ENCODE measurements around the gene DYNLT5.
"Not testable (repeated sequence)": the region's sequence is repeated elsewhere in the genome, so short reads cannot be mapped to it uniquely, and the experiment has no call there.

DYNLT5 gene

GRCh38 chr1:66791621-66792610 is 39.7 kb downstream of the DYNLT5 start:
- DNase-seq: no peak

DNA sequence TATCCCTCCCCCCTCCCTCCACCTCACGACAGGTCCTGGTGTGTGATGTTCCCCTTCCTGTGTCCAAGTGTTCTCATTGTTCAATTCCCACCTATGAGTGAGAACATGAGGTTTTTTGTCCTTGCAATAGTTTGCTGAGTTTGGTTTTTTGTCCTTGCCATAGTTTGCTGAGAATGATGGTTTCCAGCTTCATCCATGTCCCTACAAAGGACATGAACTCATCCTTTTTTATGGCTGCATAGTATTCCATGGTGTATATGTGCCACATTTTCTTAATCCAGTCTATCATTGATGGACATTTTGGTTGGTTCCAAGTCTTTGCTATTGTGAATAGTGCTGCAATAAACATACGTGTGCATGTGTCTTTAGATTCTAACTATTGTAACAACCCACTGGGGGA is 43.6 kb downstream of the DYNLT5 start:
- not testable (repeated sequence) for DNase-seq

- no peak for DNase-seq
Measured at GRCh38 chr1:66809245-66809644, 57.0 kb downstream of the DYNLT5 start.

- DNase-seq: no peak
Measured at GRCh38 chr1:66809736-66810326, 57.6 kb downstream of the DYNLT5 start.

GRCh38 chr1:66824771-66825170 is 72.5 kb downstream of the DYNLT5 start:
- DNase-seq: no peak

All from fibroblast of skin of abdomen (primary cell).